GM19324 (cell line): ENCODE data around the gene DDN.

Experiments
- ATAC-seq: cut with Tn5 transposase; IDR thresholded peaks from one replicate; pipeline ENCODE4 v1.9.1; 2021; ENCODE audit warnings: mild to moderate bottlenecking, moderate library complexity; ENCODE audit not compliant: unreplicated experiment, low FRiP score

The DDN gene

GRCh38 chr12:48999371-49000131, at the start of gene DDN:
Gene DDN, minus strand, starts transcription at chr12:48999375. Its CDS starts 88 bp downstream, at chr12:48999287.
- ATAC-seq: no peak

DNA sequence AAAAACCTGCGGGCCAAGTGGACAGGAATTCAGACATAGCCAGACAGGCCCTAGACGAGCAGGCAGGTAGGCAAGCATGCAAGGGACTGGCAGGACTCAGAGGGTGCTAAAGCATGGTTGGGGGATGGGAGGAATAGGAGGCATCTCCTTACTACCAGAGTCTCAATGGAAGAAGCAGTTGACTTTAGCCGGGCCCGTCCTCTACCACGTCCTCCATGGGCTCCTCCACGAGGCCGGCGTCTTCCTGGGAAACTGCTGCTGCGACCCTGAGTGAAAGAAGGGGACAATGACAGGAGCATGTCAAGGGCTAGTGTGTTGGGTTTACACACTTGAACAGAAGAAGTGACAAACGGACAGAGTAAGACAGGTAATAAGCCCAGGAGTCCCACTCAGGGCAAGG, 49.8 kb upstream of the DDN start:
- ATAC-seq: no peak

DNA sequence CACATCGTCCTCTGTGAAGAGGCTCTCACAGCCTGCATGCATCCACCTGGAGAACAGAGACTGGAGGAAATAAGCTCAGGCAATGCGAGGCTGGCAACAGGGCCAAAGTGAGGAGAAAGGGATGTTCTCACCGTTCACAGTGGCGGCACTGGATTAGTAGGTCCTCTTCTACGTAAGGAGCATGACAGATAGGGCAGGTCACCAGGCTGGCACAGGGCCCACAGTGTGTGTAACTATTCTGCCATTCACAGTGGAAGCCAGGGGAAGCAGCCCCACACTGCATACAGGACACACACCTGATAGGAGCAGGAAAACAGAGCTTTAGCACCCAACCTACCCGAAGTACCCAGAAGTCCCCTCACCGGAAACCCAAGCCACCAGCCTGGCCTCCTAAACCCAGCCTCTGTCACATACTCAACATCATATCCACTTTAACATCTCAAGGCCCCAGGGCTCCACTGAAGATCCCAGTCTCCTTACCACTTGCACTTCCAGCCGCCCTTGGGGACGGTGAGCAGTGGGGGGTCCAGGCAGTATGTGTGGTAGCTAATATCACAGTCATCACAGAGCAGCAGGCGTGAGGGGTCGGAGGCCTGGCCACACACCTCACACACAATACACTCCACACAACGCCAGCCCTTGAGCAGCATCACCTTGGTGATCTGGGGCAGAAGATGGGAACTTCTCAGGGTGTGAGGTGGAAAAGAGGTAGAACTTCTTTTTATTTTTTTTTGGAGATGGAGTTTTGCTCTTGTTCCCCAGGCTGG, 47.1 kb upstream of the DDN start:
- ATAC-seq: no peak

- ATAC-seq: no peak
Measured at GRCh38 chr12:49044660-49045059, 45.5 kb upstream of the DDN start.

DNA sequence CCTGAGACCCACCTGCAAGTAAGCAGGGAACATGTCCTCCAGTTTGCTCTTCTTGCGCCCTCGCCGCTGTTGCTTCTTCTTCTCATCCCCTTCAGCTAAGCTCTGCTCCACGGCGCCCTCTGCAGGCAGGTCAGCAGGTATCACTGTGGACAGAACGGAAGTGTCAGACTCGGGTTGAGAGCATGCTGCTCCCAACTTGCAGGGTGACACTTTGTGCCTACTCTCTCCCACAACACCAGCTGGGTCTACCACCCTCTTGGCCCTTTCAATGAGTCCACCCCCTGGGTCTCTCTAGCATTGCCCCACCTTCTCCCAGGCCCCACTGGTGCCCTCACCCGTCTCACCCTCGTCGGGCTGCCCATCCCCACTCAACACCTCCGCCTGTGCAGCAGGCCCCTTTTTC, 44.7 kb upstream of the DDN start:
- ATAC-seq: no peak

- ATAC-seq: no peak
Measured at GRCh38 chr12:49043241-49043640, 44.1 kb upstream of the DDN start.

- no peak for ATAC-seq
Measured at GRCh38 chr12:49041881-49042484, 42.8 kb upstream of the DDN start.

DNA sequence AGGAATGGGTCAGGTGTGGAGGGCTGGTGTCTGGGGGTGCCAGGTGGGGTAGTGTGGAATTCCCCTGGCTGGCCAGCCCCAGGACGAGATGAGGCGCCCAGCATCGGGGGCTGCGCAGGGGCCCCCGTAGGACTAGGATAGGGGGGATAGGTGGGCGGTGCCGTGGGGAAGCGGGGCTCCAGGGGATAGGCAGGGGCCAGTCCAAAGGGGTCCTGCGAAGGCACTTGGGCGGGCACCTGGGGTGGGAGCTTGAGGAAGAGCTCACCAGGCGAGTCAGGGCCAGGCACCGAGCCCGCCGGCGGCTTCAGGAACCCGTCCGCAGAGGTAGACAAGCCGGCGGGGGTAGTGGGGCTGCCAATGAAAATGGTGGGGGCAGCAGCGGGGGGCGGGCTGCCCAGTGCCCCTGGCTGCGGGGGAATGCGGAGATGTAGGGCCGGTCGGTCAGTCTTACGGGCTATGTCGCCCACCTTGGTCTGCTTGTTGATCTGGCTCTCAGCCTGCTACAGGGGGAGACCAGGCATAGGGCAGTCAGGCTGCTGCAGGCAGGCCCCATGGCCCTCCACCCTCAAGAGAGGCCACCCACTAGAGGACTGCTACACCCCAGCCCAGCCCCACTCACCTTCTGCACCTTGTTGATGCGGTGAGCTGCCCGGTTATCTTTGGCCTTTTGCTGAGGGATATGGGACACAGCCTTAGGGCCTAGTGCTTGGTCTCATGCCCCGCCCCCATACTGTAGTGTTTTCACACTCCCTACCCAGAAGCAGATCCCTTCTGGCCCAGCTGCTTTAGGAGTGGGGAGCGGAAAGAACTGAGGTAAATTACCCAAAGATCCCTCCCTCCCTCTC, 42.1 kb upstream of the DDN start:
- ATAC-seq: no peak

GRCh38 chr12:49040364-49040855, 41.2 kb upstream of the DDN start:
- ATAC-seq: no peak

GRCh38 chr12:49039421-49040363, 40.5 kb upstream of the DDN start:
- ATAC-seq: no peak

DNA sequence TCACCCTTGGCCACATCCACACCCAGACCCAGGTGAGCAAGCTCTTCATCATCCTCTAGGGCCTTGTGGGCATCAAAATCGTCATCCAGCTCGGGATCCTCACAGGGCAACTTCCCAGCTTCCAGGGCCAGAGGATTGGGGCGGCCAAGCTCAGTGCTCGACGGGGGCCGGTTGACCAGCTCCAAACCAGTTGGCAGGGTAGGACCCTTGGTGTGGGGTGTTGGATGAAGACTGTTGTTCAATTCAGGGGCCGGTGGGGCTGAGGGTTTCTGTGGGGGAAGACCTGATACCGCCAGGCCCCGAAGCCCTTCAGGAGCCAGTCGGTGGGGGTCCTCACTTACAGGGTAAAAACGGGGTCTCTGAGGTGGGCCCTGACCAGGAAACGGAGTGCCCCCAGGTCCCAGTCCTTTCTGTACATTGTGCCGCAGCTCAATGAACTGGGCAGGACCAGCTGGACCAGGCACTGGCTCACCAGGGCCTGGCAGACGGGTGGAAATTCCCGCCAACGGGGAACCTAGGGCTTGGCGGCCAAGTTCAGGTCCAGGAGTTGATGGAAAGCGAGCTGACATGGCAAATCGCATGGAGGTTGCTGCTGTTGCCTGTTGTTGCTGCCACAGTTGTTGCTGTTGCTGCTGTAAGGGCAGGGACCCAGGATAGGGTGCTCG, 39.2 kb upstream of the DDN start:
- no peak for ATAC-seq

DNA sequence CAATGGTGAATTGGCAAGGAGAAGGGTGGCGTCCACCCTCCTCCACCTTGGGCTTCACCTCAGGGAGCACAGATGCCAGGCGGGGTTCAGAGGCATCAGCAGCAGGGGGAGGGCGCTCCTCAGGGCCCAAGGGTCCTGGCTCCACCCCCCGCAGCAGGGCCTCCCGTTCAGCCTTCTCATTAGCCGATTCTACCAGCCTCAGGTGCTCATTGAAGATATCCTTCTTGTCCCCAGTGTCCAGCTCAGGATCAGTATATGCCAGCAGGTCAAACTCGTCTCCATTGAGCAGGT, 38.7 kb upstream of the DDN start:
- no peak for ATAC-seq

GRCh38 chr12:49037111-49037946, 38.2 kb upstream of the DDN start:
- ATAC-seq: no peak

DNA sequence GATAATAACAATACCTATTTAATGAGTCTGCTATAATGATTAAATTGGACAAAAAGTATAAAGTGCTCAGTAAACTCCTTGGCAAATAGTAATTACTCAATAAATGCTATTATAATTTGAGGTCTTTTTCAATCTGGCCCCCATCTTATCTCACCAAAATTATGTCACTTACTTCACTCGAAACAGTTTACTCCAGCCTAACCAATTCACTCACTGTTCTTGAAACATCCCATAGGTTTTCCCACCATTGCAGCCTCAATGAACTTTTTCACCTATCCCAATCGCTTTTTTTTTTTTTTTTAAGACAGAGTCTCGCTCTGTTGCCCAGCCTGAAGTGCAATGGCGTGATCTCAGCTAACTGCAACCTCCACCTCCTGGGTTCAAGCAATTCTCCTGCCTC, 36.9 kb upstream of the DDN start:
- no peak for ATAC-seq

DNA sequence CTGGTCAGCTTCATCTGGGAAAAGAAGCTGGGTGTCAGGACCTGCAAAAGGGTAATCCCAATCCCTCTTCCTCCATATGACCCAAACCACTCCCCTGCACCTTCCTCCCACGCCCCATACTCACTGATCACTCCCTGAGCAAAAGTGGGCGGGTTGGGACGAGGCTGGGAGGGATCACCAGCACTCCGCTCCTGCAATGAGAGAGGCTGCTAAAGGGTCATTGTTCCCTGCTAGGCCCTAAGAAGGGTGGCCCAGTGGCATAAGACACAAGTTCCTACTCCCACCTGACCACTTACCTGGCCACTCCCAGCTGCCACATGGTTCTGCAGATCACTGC, 35.1 kb upstream of the DDN start:
- ATAC-seq: no peak

GRCh38 chr12:49033611-49034285, 34.6 kb upstream of the DDN start:
- ATAC-seq: no peak

GRCh38 chr12:49032679-49033447, 33.7 kb upstream of the DDN start:
- no peak for ATAC-seq
